IMR-90 (cell line): ENCODE results near the gene KRTAP12-2. TPM values are rescaled to one million over a fixed set of nuclear protein-coding genes. Genes with fewer than 3 reads are reported as not detected.

Experiments used
- ATAC-seq: fragments of 200-7000 bp; cut with Tn5 transposase; 2 replicates; pipeline ENCODE4 v1.9.1; 2020; ENCODE audit warnings: low read depth, mild to moderate bottlenecking, moderate library complexity
- BruUV-seq: library from RNA; stranded (reverse); fragments of 400-500 nt; replicated peaks from 2 replicates; lab custom pipeline; 2021; lab: Mats Ljungman, UMichigan
- CTCF ChIA-PET: fragments of 300-600 bp; formaldehyde crosslinking; extraction: SDS; loops from one replicate; lab custom pipeline; 2021; ENCODE audit warnings: antibody characterized with exemption; lab: Yijun Ruan, JAX
- POLR2A ChIA-PET: fragments of 300-600 bp; sonication (Branson Sonifier 250); formaldehyde crosslinking; loops from one replicate; lab custom pipeline; 2022; ENCODE audit warnings: antibody characterized with exemption; ENCODE audit not compliant: unreplicated experiment; lab: Charles Lee
- DNase-seq: peaks from one replicate; pipeline ENCODE4 v3.0.0; 2013
- H2AFZ ChIP-seq: replicated peaks from 2 replicates; pipeline ENCODE3; 2013; ENCODE audit warnings: low read length, mild to moderate bottlenecking; ENCODE audit not compliant: poor library complexity
- H2AK5ac ChIP-seq: 2 replicates; pipeline ENCODE4 v1.6.1; 2013; ENCODE audit warnings: low read depth, low read length, inconsistent platforms
- H2AK9ac ChIP-seq: replicated peaks from 2 replicates; pipeline ENCODE3; 2013; ENCODE audit warnings: mild to moderate bottlenecking, low read depth, low read length, moderate library complexity; ENCODE audit not compliant: poor library complexity
- H2BK120ac ChIP-seq: 2 replicates; pipeline ENCODE4 v1.6.1; 2013; ENCODE audit warnings: low read depth, low read length, inconsistent platforms
- H2BK15ac ChIP-seq: 3 replicates; pipeline ENCODE4 v1.6.1; 2013; ENCODE audit warnings: low read depth, low read length, inconsistent platforms
- H2BK20ac ChIP-seq: 2 replicates; pipeline ENCODE4 v1.6.1; 2013; ENCODE audit warnings: low read depth, mild to moderate bottlenecking, inconsistent platforms, low read length, moderate library complexity
- H2BK5ac ChIP-seq: 2 replicates; pipeline ENCODE4 v1.6.1; 2013; ENCODE audit warnings: mild to moderate bottlenecking, low read depth, low read length, inconsistent platforms; ENCODE audit not compliant: poor library complexity, severe bottlenecking
- H3K14ac ChIP-seq: replicated peaks from 2 replicates; pipeline ENCODE4 v1.6.1; 2013; ENCODE audit warnings: low read depth, low read length, inconsistent platforms
- H3K18ac ChIP-seq: 2 replicates; pipeline ENCODE4 v1.6.1; 2013; ENCODE audit warnings: low read depth, low read length, control low read depth
- H3K23ac ChIP-seq: 2 replicates; pipeline ENCODE4 v1.6.1; 2013; ENCODE audit warnings: low read depth, low read length, inconsistent platforms
- H3K27ac ChIP-seq: 2 replicates; pipeline ENCODE4 v1.5.1; 2013; ENCODE audit warnings: mild to moderate bottlenecking, control low read depth, low read length; ENCODE audit not compliant: insufficient read depth
- H3K27me3 ChIP-seq: 2 replicates; pipeline ENCODE4 v1.6.1; 2013; ENCODE audit warnings: low read length; ENCODE audit not compliant: control insufficient read depth, insufficient read depth
- H3K36me3 ChIP-seq: 2 replicates; pipeline ENCODE4 v1.6.1; 2013; ENCODE audit warnings: low read length, mixed read lengths; ENCODE audit not compliant: control insufficient read depth, insufficient read depth
- H3K4ac ChIP-seq: 2 replicates; pipeline ENCODE4 v1.6.1; 2013; ENCODE audit warnings: low read depth, low read length, inconsistent platforms
- H3K4me1 ChIP-seq: 2 replicates; pipeline ENCODE4 v1.6.1; 2013; ENCODE audit warnings: low read length, mixed read lengths; ENCODE audit not compliant: control insufficient read depth, insufficient read depth
- H3K4me2 ChIP-seq: 2 replicates; pipeline ENCODE4 v1.6.1; 2013; ENCODE audit warnings: low read depth, mild to moderate bottlenecking, control low read depth, low read length, moderate library complexity
- H3K4me3 ChIP-seq: 2 replicates; pipeline ENCODE4 v1.5.1; 2013; ENCODE audit warnings: low read depth, mild to moderate bottlenecking, control low read depth, low read length, moderate library complexity; ENCODE audit not compliant: insufficient read depth
- H3K56ac ChIP-seq: 2 replicates; pipeline ENCODE4 v1.6.1; 2013; ENCODE audit warnings: low read length, inconsistent platforms; ENCODE audit not compliant: insufficient read depth; ENCODE audit errors: extremely low read depth
- H3K79me1 ChIP-seq, 2 experiments: 2 replicates each; pipeline ENCODE4 v1.6.1; 2013; ENCODE audit warnings: low read length in 2 of 2, inconsistent platforms in 1 of 2, low read depth in 1 of 2
- H3K9ac ChIP-seq: 2 replicates; pipeline ENCODE4 v1.6.1; 2013; ENCODE audit warnings: low read depth, low read length, control low read depth
- H3K9me1 ChIP-seq: 2 replicates; pipeline ENCODE4 v1.6.1; 2013; ENCODE audit warnings: low read length, inconsistent platforms; ENCODE audit not compliant: insufficient read depth
- H3K9me3 ChIP-seq: 2 replicates; pipeline ENCODE4 v1.6.1; 2013; ENCODE audit warnings: low read length; ENCODE audit not compliant: control insufficient read depth, insufficient read depth
- H4K20me1 ChIP-seq: 2 replicates; pipeline ENCODE4 v1.6.1; 2013; ENCODE audit warnings: low read length, inconsistent platforms; ENCODE audit not compliant: insufficient read depth
- H4K5ac ChIP-seq: 2 replicates; pipeline ENCODE4 v1.6.1; 2013; ENCODE audit warnings: mild to moderate bottlenecking, low read depth, low read length, control low read depth
- H4K8ac ChIP-seq, 2 experiments: 2 replicates each; pipeline ENCODE4 v1.6.1; 2013; ENCODE audit warnings: low read depth in 2 of 2, low read length in 2 of 2, control low read depth in 1 of 2, inconsistent platforms in 1 of 2
- H4K91ac ChIP-seq: 2 replicates; pipeline ENCODE4 v1.6.1; 2013; ENCODE audit warnings: low read depth, low read length, inconsistent platforms; ENCODE audit not compliant: insufficient read depth
- BHLHE40 ChIP-seq: fragments of 150-350 bp; IDR thresholded peaks from 2 replicates; pipeline ENCODE4 v1.6.1; 2016; ENCODE audit warnings: mild to moderate bottlenecking, low read depth, low read length
- CEBPB ChIP-seq: IDR thresholded peaks from 2 replicates; pipeline ENCODE4 v1.6.1; 2012; ENCODE audit warnings: low read depth, low read length, improper control_type of control experiment
- WGBS, 2 experiments: methylation state at CpG; one replicate each; pipeline versions ENCODE4 v1.1.5 to v1.1.7; 2013; ENCODE audit warnings: missing lambda C conversion rate in 2 of 2; ENCODE audit not compliant: insufficient read length in 1 of 2; ENCODE audit errors: extremely low coverage in 2 of 2; 5-methylcytosine and 5-hydroxymethylcytosine counted together
- dilution Hi-C: fragments of 300-500 bp; cut with HindIII; formaldehyde crosslinking; loops from one replicate; pipeline ENCODE4 v1.14.3; 2018; ENCODE audit warnings: low sequenced_read_pairs; ENCODE audit not compliant: unreplicated experiment
- in situ Hi-C: fragments of 300-500 bp; cut with MboI; formaldehyde crosslinking; loops from 3 replicates; pipeline ENCODE4 v1.14.3; 2019; ENCODE audit warnings: low sequenced_read_pairs, inconsistent platforms, mixed read lengths
- intact Hi-C: fragments of 100-400 bp; cut with micrococcal nuclease; formaldehyde crosslinking; loops from 2 replicates; pipeline ENCODE4 v1.10.0; 2022
- polyA plus RNA-seq, 3 experiments: library from polyadenylated mRNA; depleted of rRNA; stranded (reverse); fragments of >200 nt; gene quantifications; 2 replicates each; pipeline ENCODE4 v1.2.3, GENCODE V29; 2012; ENCODE audit warnings: low replicate concordance in 1 of 3
- total RNA-seq: library from RNA; depleted of rRNA; stranded (reverse); fragments of >200 nt; gene quantifications from 2 replicates; pipeline ENCODE4 v1.2.3, GENCODE V29; 2012

The KRTAP12-2 gene
- total and polyA plus RNA-seq, 2 of the 4 experiments (the other 2 are of a cell fraction) = not detected

GRCh38 chr21:44692798-44693512 lies 26.2 kb upstream of the KRTAP12-2 start:
- H4K5ac ChIP-seq = no peak overlapping the region
- POLR2A ChIA-PET = no interaction called here
- no peak overlapping the region for H2BK120ac ChIP-seq
- no peaks in the 10 kb centered on the region for H4K20me1 ChIP-seq
- H3K56ac ChIP-seq = no peak overlapping the region
- no peak overlapping the region for H2AK9ac ChIP-seq
- H3K4me1 ChIP-seq = no peaks in the 10 kb centered on the region
- peak; percentile 20; the same call in 1 of the 2 replicates for TF ChIP-seq CEBPB
- no peak for TF ChIP-seq BHLHE40
- no peak overlapping the region for H2AK5ac ChIP-seq
- H3K4me3 ChIP-seq = no peak overlapping the region
- H4K91ac ChIP-seq = no peak overlapping the region
- no CpG with 5 or more reads among the region's 2 CpGs for WGBS, 2 experiments
- H3K27ac ChIP-seq = no peak overlapping the region
- H3K18ac ChIP-seq = no peak overlapping the region
- H3K36me3 ChIP-seq = no peaks in the 10 kb centered on the region
- H3K27me3 ChIP-seq = peaks cover 18% of the 10 kb centered on the region
- intact Hi-C loops = no loop called here
- in situ Hi-C loops = no loop called here
- no peaks in the 10 kb centered on the region; the same call in 1 of the 2 replicates for H3K9me3 ChIP-seq
- H3K4me2 ChIP-seq = no peak overlapping the region
- no TSS peak for BruUV-seq
- H3K4ac ChIP-seq = no peak overlapping the region
- CTCF ChIA-PET = no interaction called here
- H4K8ac ChIP-seq = no peak overlapping the region
- DNase-seq = no peak
- no peak overlapping the region for H2AFZ ChIP-seq
- no peak overlapping the region for H3K14ac ChIP-seq
- no peak overlapping the region for H2BK20ac ChIP-seq
- no peak for ATAC-seq
- H3K23ac ChIP-seq = no peak overlapping the region
- dilution Hi-C loops = no loop called here
- H2BK5ac ChIP-seq = no peak overlapping the region
- H3K79me1 ChIP-seq = no peaks in the 10 kb centered on the region
- no peaks in the 10 kb centered on the region for H3K9me1 ChIP-seq
- no peak overlapping the region for H2BK15ac ChIP-seq
- H3K9ac ChIP-seq = no peak overlapping the region
